GM23338 (cell line): ENCODE data around the gene FAF1. TPM values are rescaled to one million over a fixed set of nuclear protein-coding genes. Genes with fewer than 3 reads are reported as not detected.

Source experiments
- ATAC-seq: fragments of 200-7000 bp; cut with Tn5 transposase; 3 replicates; pipeline ENCODE4 v1.9.1; 2020
- DNase-seq: peaks from one replicate; pipeline ENCODE4 v3.0.0-alpha.2; 2015; ENCODE audit warnings: low spot score
- H2AFZ ChIP-seq: fragments of 200-600 bp; sonication (generic); 2 replicates; pipeline ENCODE4 v1.8.0; 2016; ENCODE audit warnings: antibody characterized with exemption, mild to moderate bottlenecking, moderate library complexity
- H3F3A ChIP-seq: fragments of 200-600 bp; sonication (generic); replicated peaks from 2 replicates; pipeline ENCODE4 v1.8.0; 2017; ENCODE audit warnings: antibody characterized with exemption, mixed run types, low read depth
- H3K27ac ChIP-seq: fragments of 200-600 bp; sonication (generic); 2 replicates; pipeline ENCODE4 v1.6.1; 2016; ENCODE audit warnings: low read depth
- H3K27me3 ChIP-seq: fragments of 200-600 bp; sonication (generic); 2 replicates; pipeline ENCODE4 v1.8.0; 2016; ENCODE audit warnings: mild to moderate bottlenecking, mixed run types, moderate library complexity; ENCODE audit not compliant: insufficient read depth
- H3K36me3 ChIP-seq: fragments of 200-600 bp; sonication (generic); 2 replicates; pipeline ENCODE4 v1.8.0; 2016; ENCODE audit warnings: mild to moderate bottlenecking; ENCODE audit not compliant: insufficient read depth
- H3K4me1 ChIP-seq: fragments of 200-600 bp; sonication (generic); 2 replicates; pipeline ENCODE4 v1.8.0; 2016; ENCODE audit warnings: mild to moderate bottlenecking, moderate library complexity; ENCODE audit not compliant: insufficient read depth
- H3K4me2 ChIP-seq: fragments of 200-600 bp; sonication (generic); 2 replicates; pipeline ENCODE4 v1.7.1; 2017; ENCODE audit warnings: mixed run types
- H3K4me3 ChIP-seq: fragments of 200-600 bp; sonication (generic); 2 replicates; pipeline ENCODE4 v1.6.1; 2016; ENCODE audit warnings: mixed run types
- H3K79me2 ChIP-seq: fragments of 200-600 bp; sonication (generic); replicated peaks from 2 replicates; pipeline ENCODE4 v1.8.0; 2017; ENCODE audit warnings: mild to moderate bottlenecking; ENCODE audit not compliant: insufficient read depth
- H3K9me2 ChIP-seq: fragments of 200-600 bp; sonication (generic); 2 replicates; pipeline ENCODE4 v1.8.0; 2017; ENCODE audit not compliant: insufficient read depth
- H4K20me1 ChIP-seq: fragments of 200-600 bp; sonication (generic); replicated peaks from 2 replicates; pipeline ENCODE4 v1.8.0; 2017; ENCODE audit warnings: mild to moderate bottlenecking; ENCODE audit not compliant: insufficient read depth
- H3K27ac Mint-ChIP-seq: 2 replicates; pipeline ENCODE4 v1.8.0; 2020; ENCODE audit warnings: inconsistent platforms, mild to moderate bottlenecking, moderate library complexity, mixed read lengths
- H3K27me3 Mint-ChIP-seq: 3 replicates; pipeline ENCODE4 v1.8.0; 2022; ENCODE audit warnings: low read depth, mild to moderate bottlenecking, moderate library complexity, mixed read lengths, inconsistent platforms; ENCODE audit not compliant: insufficient read depth, poor library complexity
- H3K36me3 Mint-ChIP-seq: 3 replicates; pipeline ENCODE4 v1.8.0; 2021; ENCODE audit warnings: low read depth, mild to moderate bottlenecking, inconsistent platforms, moderate library complexity, mixed read lengths
- H3K4me1 Mint-ChIP-seq: 3 replicates; pipeline ENCODE4 v1.8.0; 2020; ENCODE audit warnings: mild to moderate bottlenecking, inconsistent platforms, mixed read lengths
- H3K4me3 Mint-ChIP-seq: 3 replicates; pipeline ENCODE4 v1.8.0; 2021; ENCODE audit warnings: moderate library complexity, mild to moderate bottlenecking, inconsistent platforms, mixed read lengths
- H3K9me3 Mint-ChIP-seq: 3 replicates; pipeline ENCODE4 v1.8.0; 2020; ENCODE audit warnings: moderate library complexity, mild to moderate bottlenecking, inconsistent platforms, mixed read lengths
- CREB1 ChIP-seq: fragments of 250-450 bp; sonication (Bioruptor Pico); IDR thresholded peaks from 2 replicates; pipeline ENCODE4 v1.5.0; 2020; ENCODE audit warnings: low read depth, mild to moderate bottlenecking, moderate library complexity
- CTCF ChIP-seq, 2 experiments: fragments of 200-600 bp in 1 of 2; sonication (generic) in 1 of 2; conservative IDR thresholded peaks; 2 replicates each; pipeline versions ENCODE4 v1.5.1 to v1.6.1; 2016 to 2017; ENCODE audit warnings: antibody characterized with exemption in 2 of 2, low read depth in 2 of 2, mild to moderate bottlenecking in 2 of 2, moderate library complexity in 1 of 2
- ETS1 ChIP-seq: IDR thresholded peaks from 2 replicates; pipeline ENCODE4 v1.6.1; 2016; ENCODE audit warnings: antibody characterized with exemption
- EZH2 ChIP-seq: fragments of 200-600 bp; sonication (generic); IDR thresholded peaks from one replicate; pipeline ENCODE4 v1.8.0; 2017; ENCODE audit warnings: antibody characterized with exemption, mild to moderate bottlenecking, low read depth; ENCODE audit not compliant: unreplicated experiment
- EZH2phosphoT487 ChIP-seq: fragments of 200-600 bp; sonication (generic); IDR thresholded peaks from one replicate; pipeline ENCODE4 v1.8.1; 2018; ENCODE audit warnings: antibody characterized with exemption; ENCODE audit not compliant: unreplicated experiment
- JUNB ChIP-seq: IDR thresholded peaks from one replicate; pipeline ENCODE4 v1.6.1; 2016; ENCODE audit warnings: antibody characterized with exemption; ENCODE audit not compliant: unreplicated experiment
- NANOG ChIP-seq: IDR thresholded peaks from 2 replicates; pipeline ENCODE4 v1.6.1; 2016; ENCODE audit warnings: antibody characterized with exemption, borderline replicate concordance
- POLR2AphosphoS5 ChIP-seq: IDR thresholded peaks from 2 replicates; pipeline ENCODE4 v1.6.1; 2016; ENCODE audit warnings: antibody characterized with exemption, low read depth
- REST ChIP-seq: IDR thresholded peaks from one replicate; pipeline ENCODE4 v1.6.1; 2018; ENCODE audit warnings: antibody characterized with exemption; ENCODE audit not compliant: unreplicated experiment
- STAT1 ChIP-seq: IDR thresholded peaks from one replicate; pipeline ENCODE4 v1.6.1; 2016; ENCODE audit warnings: antibody characterized with exemption; ENCODE audit not compliant: unreplicated experiment
- ZNF114 ChIP-seq: fragments of 250-450 bp; sonication (Bioruptor Pico); IDR thresholded peaks from 2 replicates; pipeline ENCODE4 v1.5.0; 2020; ENCODE audit warnings: mild to moderate bottlenecking, moderate library complexity
- ZNF331 ChIP-seq: fragments of 250-450 bp; sonication (Bioruptor Pico); IDR thresholded peaks from 2 replicates; pipeline ENCODE4 v1.5.0; 2020; ENCODE audit warnings: low read depth, mild to moderate bottlenecking, moderate library complexity
- ZNF462 ChIP-seq: fragments of 250-450 bp; sonication (Bioruptor Pico); IDR thresholded peaks from 2 replicates; pipeline ENCODE4 v1.5.0; 2020; ENCODE audit warnings: mild to moderate bottlenecking, moderate library complexity
- polyA plus RNA-seq: library from polyadenylated mRNA; unstranded; fragments of >200 nt; fragmentation: Nextera tagmentation; extraction: Ambion mirVana; gene quantifications from 2 replicates; pipeline ENCODE4 v1.2.1, GENCODE V29; 2016
- total RNA-seq: library from RNA; depleted of rRNA; stranded (reverse); fragments of >200 nt; shearing (Covaris generic); gene quantifications from 2 replicates; pipeline ENCODE4 v1.2.3, GENCODE V29; 2014

Gene FAF1
- total and polyA plus RNA-seq, 2 experiments from 2014 or later = 24.1 to 53.2 TPM

- H3K36me3 Mint-ChIP-seq = peaks cover 13% of the 10 kb centered on the region; the same call in 2 of the 3 replicates
- peaks cover 27% of the 10 kb centered on the region for H3K9me3 Mint-ChIP-seq
- no peak overlapping the region for H3K27ac Mint-ChIP-seq
- Histone ChIP-seq H3K27me3 (no peaks in the 10 kb centered on the region), H3K36me3 (0 out of 2 replicates have a peak, but pooled peaks cover 10% of the 10 kb centered on the region), H3K4me2 (no peak overlapping the region), H3K79me2 (peaks cover 70% of the 10 kb centered on the region), H3K27ac (no peak overlapping the region), H2AFZ (no peak overlapping the region), H3K9me2 (no peaks in the 10 kb centered on the region), H3K4me3 (no peak overlapping the region), H3K4me1 (no peaks in the 10 kb centered on the region), H4K20me1 (no peaks in the 10 kb centered on the region), H3F3A (no peaks in the 10 kb centered on the region)
- no peak for ATAC-seq
- no peak overlapping the region for H3K4me3 Mint-ChIP-seq
- no peaks in the 10 kb centered on the region for H3K27me3 Mint-ChIP-seq
- DNase-seq = no peak
- TF ChIP-seq STAT1 = no peak
- TF ChIP-seq ZNF114 (CRISPR knock-in tag) = no peak
- TF ChIP-seq ZNF331 (CRISPR knock-in tag) = no peak
- no peak for TF ChIP-seq CREB1 (CRISPR knock-in tag)
- TF ChIP-seq POLR2AphosphoS5 = no peak
- TF ChIP-seq EZH2 = no peak
- TF ChIP-seq NANOG = no peak
- no peak for TF ChIP-seq EZH2phosphoT487
- no peak for TF ChIP-seq REST
- TF ChIP-seq ETS1 = no peak
- no peak for TF ChIP-seq JUNB
- TF ChIP-seq CTCF (conservative IDR thresholded peaks at IDR 0.05; ENCODE audit: low read depth in 2 of 2) = no peak
- TF ChIP-seq ZNF462 = no peak
- no peaks in the 10 kb centered on the region for H3K4me1 Mint-ChIP-seq
Measured at GRCh38 chr1:50861772-50862171, 98.3 kb downstream of the FAF1 start.
